Mesendoderm (in vitro differentiated cells): ENCODE results near the gene FBLN1.
A peak's percentile ranks its signal among the peaks of the same experiment; 100 is the strongest.

Experiments used
- DNase-seq: peaks from one replicate; pipeline ENCODE4 v3.0.0; 2013
- H2AK5ac ChIP-seq: 2 replicates; pipeline ENCODE4 v1.6.1; 2013; ENCODE audit warnings: low read length, inconsistent platforms
- H2BK120ac ChIP-seq: 2 replicates; pipeline ENCODE4 v1.6.1; 2013; ENCODE audit warnings: low read depth, mild to moderate bottlenecking, low read length, moderate library complexity, mixed read lengths
- H2BK15ac ChIP-seq: replicated peaks from 2 replicates; pipeline ENCODE4 v1.6.1; 2013; ENCODE audit warnings: low read depth, mild to moderate bottlenecking, moderate library complexity
- H2BK5ac ChIP-seq: 2 replicates; pipeline ENCODE4 v1.6.1; 2013; ENCODE audit warnings: low read length, inconsistent platforms
- H3K18ac ChIP-seq: 2 replicates; pipeline ENCODE4 v1.6.1; 2013; ENCODE audit warnings: mild to moderate bottlenecking, low read length, mixed read lengths
- H3K23ac ChIP-seq: one replicate; pipeline ENCODE4 v1.6.1; 2013; ENCODE audit warnings: low read length
- H3K27ac ChIP-seq: 2 replicates; pipeline ENCODE4 v1.5.1; 2013; ENCODE audit warnings: low read depth, mild to moderate bottlenecking, inconsistent platforms, low read length, moderate library complexity
- H3K27me3 ChIP-seq: 2 replicates; pipeline ENCODE4 v1.6.1; 2013; ENCODE audit warnings: low read length, control low read depth, mild to moderate bottlenecking, inconsistent platforms; ENCODE audit not compliant: insufficient read depth, poor library complexity
- H3K36me3 ChIP-seq: 2 replicates; pipeline ENCODE4 v1.6.1; 2013; ENCODE audit warnings: low read length, inconsistent platforms; ENCODE audit not compliant: control insufficient read depth, insufficient read depth
- H3K4ac ChIP-seq: one replicate; pipeline ENCODE4 v1.6.1; 2013; ENCODE audit warnings: low read depth, mild to moderate bottlenecking, low read length, moderate library complexity
- H3K4me1 ChIP-seq: 2 replicates; pipeline ENCODE4 v1.6.1; 2013; ENCODE audit warnings: low read depth, low read length, inconsistent platforms; ENCODE audit not compliant: control insufficient read depth
- H3K4me2 ChIP-seq: 2 replicates; pipeline ENCODE4 v1.6.1; 2013; ENCODE audit warnings: low read length
- H3K4me3 ChIP-seq: 2 replicates; pipeline ENCODE4 v1.5.1; 2013; ENCODE audit warnings: mild to moderate bottlenecking, low read length
- H3K56ac ChIP-seq: one replicate; pipeline ENCODE4 v1.6.1; 2013; ENCODE audit warnings: low read length
- H3K79me1 ChIP-seq: 2 replicates; pipeline ENCODE4 v1.6.1; 2013; ENCODE audit warnings: low read length, inconsistent platforms
- H3K79me2 ChIP-seq: 2 replicates; pipeline ENCODE4 v1.6.1; 2013; ENCODE audit warnings: mild to moderate bottlenecking, low read length; ENCODE audit not compliant: control insufficient read depth, insufficient read depth
- H3K9ac ChIP-seq: 2 replicates; pipeline ENCODE4 v1.6.1; 2013; ENCODE audit warnings: low read length, inconsistent platforms
- H4K5ac ChIP-seq: one replicate; pipeline ENCODE4 v1.6.1; 2013; ENCODE audit warnings: low read length
- H4K8ac ChIP-seq: one replicate; pipeline ENCODE4 v1.6.1; 2013; ENCODE audit warnings: low read depth, mild to moderate bottlenecking, control low read depth, low read length, moderate library complexity
- WGBS: extraction: QIAGEN DNeasy Blood & Tissue Kit; methylation state at CpG from one replicate; pipeline ENCODE4 v1.1.7; 2013; ENCODE audit warnings: low lambda C conversion rate, missing lambda C conversion rate; ENCODE audit not compliant: insufficient coverage; ENCODE audit errors: extremely low coverage; 5-methylcytosine and 5-hydroxymethylcytosine counted together

Gene FBLN1

GRCh38 chr22:45503050-45503815, 550 bp downstream of the FBLN1 start:
- Histone ChIP-seq H3K9ac (peak overlapping the region; percentile 100), H3K4me3 (peak overlapping the region; percentile 72), H3K56ac (peak overlapping the region; percentile 99), H3K4me2 (peak overlapping the region; percentile 76), H3K4me1 (peaks cover 11% of the 10 kb centered on the region), H3K27me3 (no peaks in the 10 kb centered on the region), H3K36me3 (peaks cover 2% of the 10 kb centered on the region), H3K79me2 (peaks cover 52% of the 10 kb centered on the region), H3K23ac (peak overlapping the region; percentile 90), H2BK120ac (peak overlapping the region; percentile 75), H2BK5ac (peak overlapping the region; percentile 98), H2BK15ac (no peak overlapping the region), H2AK5ac (peak overlapping the region; percentile 70), H4K5ac (no peak overlapping the region), H3K4ac (peak overlapping the region; percentile 93), H3K79me1 (peaks cover 14% of the 10 kb centered on the region), H3K27ac (peak overlapping the region; percentile 99), H3K18ac (peak overlapping the region; percentile 97), H4K8ac (peak overlapping the region; percentile 39)
- no CpG with 5 or more reads among the region's 53 CpGs for WGBS
- peak; percentile 73 for DNase-seq

- Histone ChIP-seq H3K79me1 (peaks cover 19% of the 10 kb centered on the region), H3K27me3 (no peaks in the 10 kb centered on the region), H3K18ac (peak overlapping the region; percentile 97), H2BK15ac (no peak overlapping the region), H2BK120ac (peak overlapping the region; percentile 54), H3K4me1 (peaks cover 11% of the 10 kb centered on the region), H3K56ac (peak overlapping the region; percentile 99), H3K4me3 (peak overlapping the region; percentile 72), H4K8ac (no peak overlapping the region), H2AK5ac (peak overlapping the region; percentile 70), H3K36me3 (peaks cover 2% of the 10 kb centered on the region), H3K79me2 (peaks cover 58% of the 10 kb centered on the region), H3K4ac (peak overlapping the region; percentile 93), H3K9ac (peak overlapping the region; percentile 100), H2BK5ac (peak overlapping the region; percentile 98), H3K27ac (peak overlapping the region; percentile 99), H4K5ac (no peak overlapping the region), H3K4me2 (peak overlapping the region; percentile 76), H3K23ac (peak overlapping the region; percentile 90)
- DNase-seq = peak; percentile 74
- no CpG with 5 or more reads among the region's 15 CpGs for WGBS
These were observed 1.2 kb downstream of the FBLN1 start for GRCh38 chr22:45503816-45504372.

- H3K23ac ChIP-seq = peak overlapping the region; percentile 31
- peaks cover 66% of the 10 kb centered on the region for H3K79me2 ChIP-seq
- peak; percentile 79 for DNase-seq
- no CpG with 5 or more reads among the region's 31 CpGs for WGBS
- H2BK5ac ChIP-seq = peak overlapping the region; percentile 79
- no peak overlapping the region for H2AK5ac ChIP-seq
- peaks cover 11% of the 10 kb centered on the region for H3K4me1 ChIP-seq
- peak overlapping the region; percentile 93 for H3K27ac ChIP-seq
- H4K8ac ChIP-seq = no peak overlapping the region
- H3K27me3 ChIP-seq = no peaks in the 10 kb centered on the region
- peak overlapping the region; percentile 72 for H3K4me3 ChIP-seq
- H3K4ac ChIP-seq = peak overlapping the region; percentile 93
- H3K79me1 ChIP-seq = peaks cover 23% of the 10 kb centered on the region
- peak overlapping the region; percentile 99 for H3K56ac ChIP-seq
- H3K9ac ChIP-seq = peak overlapping the region; percentile 100
- H2BK120ac ChIP-seq = peak overlapping the region; percentile 54
- peak overlapping the region; percentile 76 for H3K4me2 ChIP-seq
- H3K18ac ChIP-seq = peak overlapping the region; percentile 97
- H4K5ac ChIP-seq = no peak overlapping the region
- peaks cover 2% of the 10 kb centered on the region for H3K36me3 ChIP-seq
- no peak overlapping the region for H2BK15ac ChIP-seq
These were observed 2.0 kb downstream of the FBLN1 start for GRCh38 chr22:45504373-45505341.

- Histone ChIP-seq H2BK120ac (no peak overlapping the region), H3K4me3 (no peak overlapping the region), H3K4me1 (peaks cover 11% of the 10 kb centered on the region), H3K27me3 (no peaks in the 10 kb centered on the region), H2BK15ac (no peak overlapping the region), H3K79me2 (peaks cover 79% of the 10 kb centered on the region), H3K27ac (no peak overlapping the region), H3K9ac (peak overlapping the region; percentile 38), H3K4me2 (no peak overlapping the region), H3K18ac (no peak overlapping the region), H2AK5ac (no peak overlapping the region), H3K79me1 (peaks cover 23% of the 10 kb centered on the region), H3K36me3 (peaks cover 2% of the 10 kb centered on the region), H3K56ac (peak overlapping the region; percentile 74), H3K4ac (no peak overlapping the region), H3K23ac (peak overlapping the region; percentile 59), H4K5ac (no peak overlapping the region), H2BK5ac (no peak overlapping the region), H4K8ac (no peak overlapping the region)
- no CpG with 5 or more reads among the region's 14 CpGs for WGBS
- DNase-seq = no peak
These were observed 3.5 kb downstream of the FBLN1 start for GRCh38 chr22:45505991-45506747.

GRCh38 chr22:45506816-45507360, 4.2 kb downstream of the FBLN1 start:
- no CpG with 5 or more reads among the region's 8 CpGs for WGBS
- Histone ChIP-seq H3K79me1 (peaks cover 24% of the 10 kb centered on the region), H3K4me2 (no peak overlapping the region), H3K79me2 (peaks cover 83% of the 10 kb centered on the region), H3K23ac (no peak overlapping the region), H4K5ac (no peak overlapping the region), H2BK120ac (no peak overlapping the region), H3K27me3 (no peaks in the 10 kb centered on the region), H3K4me3 (no peak overlapping the region), H3K18ac (no peak overlapping the region), H3K4me1 (peaks cover 8% of the 10 kb centered on the region), H2BK5ac (no peak overlapping the region), H3K56ac (no peak overlapping the region), H3K36me3 (peaks cover 2% of the 10 kb centered on the region), H3K9ac (no peak overlapping the region), H3K27ac (no peak overlapping the region), H2BK15ac (no peak overlapping the region), H3K4ac (no peak overlapping the region), H2AK5ac (no peak overlapping the region), H4K8ac (no peak overlapping the region)
- DNase-seq = no peak
